HepG2 (cell line): ENCODE results near the gene DAZAP1. TPM values are rescaled to one million over a fixed set of nuclear protein-coding genes. Genes with fewer than 3 reads are reported as not detected.

Experiments
- CHCHD3 ChIP-seq: sonication (generic); formaldehyde crosslinking; IDR thresholded peaks from 2 replicates; pipeline ENCODE4 v1.8.0; 2022; ENCODE audit warnings: mild to moderate bottlenecking, missing genetic modification reagents, moderate library complexity
- KLF12 ChIP-seq: sonication (generic); formaldehyde crosslinking; IDR thresholded peaks from 2 replicates; pipeline ENCODE4 v1.4.0; 2020; ENCODE audit warnings: missing genetic modification reagents, borderline replicate concordance
- KMT2B ChIP-seq: IDR thresholded peaks from 2 replicates; pipeline ENCODE4 v1.6.1; 2016; ENCODE audit warnings: missing genetic modification reagents, missing compliant biosample characterization
- NR2F6 ChIP-seq, 2 experiments: IDR thresholded peaks; 2 replicates each; pipeline ENCODE4 v1.6.1; 2016; ENCODE audit warnings: antibody characterized with exemption in 1 of 2, mild to moderate bottlenecking in 1 of 2
- PHF8 ChIP-seq: sonication (generic); formaldehyde crosslinking; IDR thresholded peaks from 2 replicates; pipeline ENCODE4 v1.5.0; 2020; ENCODE audit warnings: missing genetic modification reagents
- TBL1XR1 ChIP-seq: fragments of 150-350 bp; IDR thresholded peaks from 2 replicates; pipeline ENCODE4 v1.6.1; 2014; ENCODE audit warnings: borderline replicate concordance, low read length; ENCODE audit not compliant: partially characterized antibody
- YY1 ChIP-seq: IDR thresholded peaks from 2 replicates; pipeline ENCODE4 v1.6.1; 2011; ENCODE audit warnings: low read length, low read depth, moderate library complexity, mild to moderate bottlenecking; ENCODE audit not compliant: insufficient read depth, insufficient replicate concordance
- ZNF850 ChIP-seq: sonication (generic); formaldehyde crosslinking; conservative IDR thresholded peaks from 2 replicates; pipeline ENCODE4 v1.9.0; 2021; ENCODE audit warnings: mild to moderate bottlenecking, missing genetic modification reagents
- polyA plus RNA-seq, 8 experiments: library from polyadenylated mRNA; depleted of rRNA in 3 of 8; stranded (reverse) in 7 of 8; unstranded in 1 of 8; fragments of >200 nt; fragmentation: Illumina TruSeq in 4 of 8; extraction: Trizol in 4 of 8; gene quantifications; 2 replicates each; pipeline versions ENCODE4 v1.2.1 to v1.2.3, GENCODE V29; 2011 to 2016; ENCODE audit warnings: low read depth in 4 of 8, missing spikeins in 1 of 8, mixed read lengths in 1 of 8; ENCODE audit not compliant: insufficient read depth in 1 of 8
- total RNA-seq, 5 experiments: library from RNA; depleted of rRNA; stranded (reverse); fragments of >200 nt; fragmentation: Illumina TruSeq; extraction: Trizol; gene quantifications; 2 replicates each; pipeline ENCODE4 v1.2.3, GENCODE V29; 2016; ENCODE audit warnings: low read depth in 1 of 5
- TF ChIP-seq, protein P1 (sequence below), 2 experiments: fragments of 450-650 bp in 1 of 2; sonication (generic) in 1 of 2; formaldehyde crosslinking in 1 of 2; IDR thresholded peaks; 2 replicates each; pipeline versions ENCODE4 v1.6.1 to v1.8.0; 2016 to 2022; ENCODE audit warnings: antibody characterized with exemption in 1 of 2, mild to moderate bottlenecking in 1 of 2, missing genetic modification reagents in 1 of 2
- TF ChIP-seq, protein P2 (sequence below): sonication (generic); formaldehyde crosslinking; IDR thresholded peaks from 2 replicates; pipeline ENCODE4 v1.4.0; 2020; ENCODE audit warnings: missing genetic modification reagents
- TF ChIP-seq, protein P3 (sequence below): sonication (generic); formaldehyde crosslinking; IDR thresholded peaks from 2 replicates; pipeline ENCODE4 v1.8.0; 2022; ENCODE audit warnings: missing genetic modification reagents, low read depth, mild to moderate bottlenecking, borderline replicate concordance
- TF ChIP-seq, protein P4 (sequence below): IDR thresholded peaks from 2 replicates; pipeline ENCODE4 v1.6.1; 2016; ENCODE audit warnings: mild to moderate bottlenecking
- TF ChIP-seq, protein P5 (sequence below): sonication (generic); formaldehyde crosslinking; IDR thresholded peaks from 2 replicates; pipeline ENCODE4 v1.4.0; 2020; ENCODE audit warnings: missing genetic modification reagents

DAZAP1 gene
- total and polyA plus RNA-seq, 2 of the 13 experiments (the other 11 are each of a cell fraction or from before 2014, with no cell fraction given), result 63.3 to 79.2 TPM

DNA sequence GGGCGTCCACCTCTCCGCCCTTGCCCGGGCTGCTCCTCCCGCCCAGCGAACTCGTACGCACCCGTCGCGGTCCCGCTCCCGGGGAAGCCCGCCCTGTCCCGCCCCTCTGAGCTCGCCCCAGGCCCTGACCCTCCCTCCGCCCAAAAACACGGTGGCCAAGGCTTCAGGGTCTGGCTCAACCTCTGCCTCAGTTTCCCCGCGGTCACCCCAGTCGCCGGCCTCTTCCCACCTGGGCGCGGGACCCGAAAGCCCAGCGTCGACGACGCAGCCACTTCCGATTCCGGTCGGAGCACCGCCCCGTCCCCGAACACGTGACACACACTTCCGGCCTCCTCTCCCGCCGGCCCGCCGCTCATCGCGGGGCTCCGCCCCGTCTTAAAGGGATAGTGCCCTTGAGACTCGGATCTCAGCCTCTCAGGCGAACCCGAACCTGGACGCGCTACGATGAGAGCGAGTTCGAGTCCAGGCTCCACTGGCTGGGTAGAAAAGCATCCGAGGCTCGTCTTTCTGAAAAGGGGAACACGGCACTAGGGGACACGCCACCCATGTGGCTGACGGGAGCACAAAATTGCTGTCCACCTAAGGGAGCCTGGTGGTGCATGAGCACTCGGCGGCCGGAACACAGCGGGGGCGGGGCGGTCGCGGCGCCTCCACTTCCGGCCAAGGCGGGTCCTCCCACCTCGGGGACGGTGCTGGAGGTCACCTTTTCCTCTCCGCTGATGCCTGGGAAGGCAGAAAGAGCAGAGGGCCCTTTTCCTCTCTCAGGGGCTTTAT, 71.7 kb downstream of the DAZAP1 start, which contains the start of gene C19orf25 (continued):
- TF ChIP-seq, protein P1, sequence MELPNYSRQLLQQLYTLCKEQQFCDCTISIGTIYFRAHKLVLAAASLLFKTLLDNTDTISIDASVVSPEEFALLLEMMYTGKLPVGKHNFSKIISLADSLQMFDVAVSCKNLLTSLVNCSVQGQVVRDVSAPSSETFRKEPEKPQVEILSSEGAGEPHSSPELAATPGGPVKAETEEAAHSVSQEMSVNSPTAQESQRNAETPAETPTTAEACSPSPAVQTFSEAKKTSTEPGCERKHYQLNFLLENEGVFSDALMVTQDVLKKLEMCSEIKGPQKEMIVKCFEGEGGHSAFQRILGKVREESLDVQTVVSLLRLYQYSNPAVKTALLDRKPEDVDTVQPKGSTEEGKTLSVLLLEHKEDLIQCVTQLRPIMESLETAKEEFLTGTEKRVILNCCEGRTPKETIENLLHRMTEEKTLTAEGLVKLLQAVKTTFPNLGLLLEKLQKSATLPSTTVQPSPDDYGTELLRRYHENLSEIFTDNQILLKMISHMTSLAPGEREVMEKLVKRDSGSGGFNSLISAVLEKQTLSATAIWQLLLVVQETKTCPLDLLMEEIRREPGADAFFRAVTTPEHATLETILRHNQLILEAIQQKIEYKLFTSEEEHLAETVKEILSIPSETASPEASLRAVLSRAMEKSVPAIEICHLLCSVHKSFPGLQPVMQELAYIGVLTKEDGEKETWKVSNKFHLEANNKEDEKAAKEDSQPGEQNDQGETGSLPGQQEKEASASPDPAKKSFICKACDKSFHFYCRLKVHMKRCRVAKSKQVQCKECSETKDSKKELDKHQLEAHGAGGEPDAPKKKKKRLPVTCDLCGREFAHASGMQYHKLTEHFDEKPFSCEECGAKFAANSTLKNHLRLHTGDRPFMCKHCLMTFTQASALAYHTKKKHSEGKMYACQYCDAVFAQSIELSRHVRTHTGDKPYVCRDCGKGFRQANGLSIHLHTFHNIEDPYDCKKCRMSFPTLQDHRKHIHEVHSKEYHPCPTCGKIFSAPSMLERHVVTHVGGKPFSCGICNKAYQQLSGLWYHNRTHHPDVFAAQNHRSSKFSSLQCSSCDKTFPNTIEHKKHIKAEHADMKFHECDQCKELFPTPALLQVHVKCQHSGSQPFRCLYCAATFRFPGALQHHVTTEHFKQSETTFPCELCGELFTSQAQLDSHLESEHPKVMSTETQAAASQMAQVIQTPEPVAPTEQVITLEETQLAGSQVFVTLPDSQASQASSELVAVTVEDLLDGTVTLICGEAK (IDR thresholded peaks at IDR 0.05), result peak; percentile 50; the same call in 1 of the 2 replicates
- TF ChIP-seq, protein P1 (CRISPR knock-in tag; IDR thresholded peaks at IDR 0.05), result no peak
- no peak for TF ChIP-seq CHCHD3 (CRISPR knock-in tag)
- TF ChIP-seq KLF12 (CRISPR knock-in tag), result peak; percentile 61; the same call in 1 of the 2 replicates
- TF ChIP-seq, protein P2, sequence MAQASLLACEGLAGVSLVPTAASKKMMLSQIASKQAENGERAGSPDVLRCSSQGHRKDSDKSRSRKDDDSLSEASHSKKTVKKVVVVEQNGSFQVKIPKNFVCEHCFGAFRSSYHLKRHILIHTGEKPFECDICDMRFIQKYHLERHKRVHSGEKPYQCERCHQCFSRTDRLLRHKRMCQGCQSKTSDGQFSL (CRISPR knock-in tag), result no peak
- peak; percentile 71; the same call in 1 of the 2 replicates for TF ChIP-seq PHF8 (CRISPR knock-in tag)
- TF ChIP-seq, protein P3, sequence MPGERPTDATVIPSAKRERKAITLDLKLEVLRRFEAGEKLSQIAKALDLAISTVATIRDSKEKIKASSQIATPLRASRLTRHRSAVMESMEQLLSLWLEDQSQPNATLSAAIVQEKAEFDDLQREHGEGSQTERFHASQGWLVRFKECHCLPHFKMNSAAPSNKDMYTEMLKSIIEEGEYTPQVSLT (CRISPR knock-in tag), result no peak
- TF ChIP-seq ZNF850 (CRISPR knock-in tag), result 0 out of 2 replicates have a peak, but pooled peaks have one; percentile 74
- TF ChIP-seq, protein P4, sequence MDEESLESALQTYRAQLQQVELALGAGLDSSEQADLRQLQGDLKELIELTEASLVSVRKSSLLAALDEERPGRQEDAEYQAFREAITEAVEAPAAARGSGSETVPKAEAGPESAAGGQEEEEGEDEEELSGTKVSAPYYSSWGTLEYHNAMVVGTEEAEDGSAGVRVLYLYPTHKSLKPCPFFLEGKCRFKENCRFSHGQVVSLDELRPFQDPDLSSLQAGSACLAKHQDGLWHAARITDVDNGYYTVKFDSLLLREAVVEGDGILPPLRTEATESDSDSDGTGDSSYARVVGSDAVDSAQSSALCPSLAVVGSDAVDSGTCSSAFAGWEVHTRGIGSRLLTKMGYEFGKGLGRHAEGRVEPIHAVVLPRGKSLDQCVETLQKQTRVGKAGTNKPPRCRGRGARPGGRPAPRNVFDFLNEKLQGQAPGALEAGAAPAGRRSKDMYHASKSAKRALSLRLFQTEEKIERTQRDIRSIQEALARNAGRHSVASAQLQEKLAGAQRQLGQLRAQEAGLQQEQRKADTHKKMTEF, result peak; percentile 76
- TF ChIP-seq NR2F6 (IDR thresholded peaks at IDR 0.05), result no peak
- no peak for TF ChIP-seq NR2F6 (CRISPR knock-in tag; IDR thresholded peaks at IDR 0.05)
- TF ChIP-seq, protein P5, sequence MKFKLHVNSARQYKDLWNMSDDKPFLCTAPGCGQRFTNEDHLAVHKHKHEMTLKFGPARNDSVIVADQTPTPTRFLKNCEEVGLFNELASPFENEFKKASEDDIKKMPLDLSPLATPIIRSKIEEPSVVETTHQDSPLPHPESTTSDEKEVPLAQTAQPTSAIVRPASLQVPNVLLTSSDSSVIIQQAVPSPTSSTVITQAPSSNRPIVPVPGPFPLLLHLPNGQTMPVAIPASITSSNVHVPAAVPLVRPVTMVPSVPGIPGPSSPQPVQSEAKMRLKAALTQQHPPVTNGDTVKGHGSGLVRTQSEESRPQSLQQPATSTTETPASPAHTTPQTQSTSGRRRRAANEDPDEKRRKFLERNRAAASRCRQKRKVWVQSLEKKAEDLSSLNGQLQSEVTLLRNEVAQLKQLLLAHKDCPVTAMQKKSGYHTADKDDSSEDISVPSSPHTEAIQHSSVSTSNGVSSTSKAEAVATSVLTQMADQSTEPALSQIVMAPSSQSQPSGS, result peak; percentile 38; the same call in 1 of the 2 replicates
- TF ChIP-seq TBL1XR1, result peak; percentile 24
- peak; percentile 74 for TF ChIP-seq KMT2B (CRISPR knock-in tag)
- peak; percentile 46 for TF ChIP-seq YY1
